HEK293 (cell line): ENCODE results near the gene LINGO1.

Experiments used
- ZBTB7A ChIP-seq: fragments of 450-650 bp; formaldehyde crosslinking; IDR thresholded peaks from 2 replicates; pipeline ENCODE4 v1.5.1; 2016; ENCODE audit warnings: low read depth, missing biosample characterization, missing genetic modification characterization
- ZSCAN23 ChIP-seq: fragments of 450-650 bp; formaldehyde crosslinking; IDR thresholded peaks from 2 replicates; pipeline ENCODE4 v1.5.1; 2016; ENCODE audit warnings: missing biosample characterization, missing genetic modification characterization
- TF ChIP-seq, protein P1 (sequence below): fragments of 450-650 bp; formaldehyde crosslinking; IDR thresholded peaks from 2 replicates; pipeline ENCODE4 v1.5.1; 2016; ENCODE audit warnings: missing biosample characterization, missing genetic modification characterization
- TF ChIP-seq, protein P2 (sequence below): fragments of 450-650 bp; formaldehyde crosslinking; optimal IDR thresholded peaks from 2 replicates; pipeline ENCODE3; 2016; ENCODE audit warnings: missing biosample characterization, mild to moderate bottlenecking, missing genetic modification characterization
- TF ChIP-seq, protein P3 (sequence below): fragments of 450-650 bp; formaldehyde crosslinking; IDR thresholded peaks from 2 replicates; pipeline ENCODE4 v1.5.1; 2016; ENCODE audit warnings: missing biosample characterization, missing genetic modification characterization
- TF ChIP-seq, protein P4 (sequence below): fragments of 450-650 bp; formaldehyde crosslinking; IDR thresholded peaks from 2 replicates; pipeline ENCODE4 v1.5.1; 2016; ENCODE audit warnings: missing biosample characterization, missing genetic modification characterization

DNA sequence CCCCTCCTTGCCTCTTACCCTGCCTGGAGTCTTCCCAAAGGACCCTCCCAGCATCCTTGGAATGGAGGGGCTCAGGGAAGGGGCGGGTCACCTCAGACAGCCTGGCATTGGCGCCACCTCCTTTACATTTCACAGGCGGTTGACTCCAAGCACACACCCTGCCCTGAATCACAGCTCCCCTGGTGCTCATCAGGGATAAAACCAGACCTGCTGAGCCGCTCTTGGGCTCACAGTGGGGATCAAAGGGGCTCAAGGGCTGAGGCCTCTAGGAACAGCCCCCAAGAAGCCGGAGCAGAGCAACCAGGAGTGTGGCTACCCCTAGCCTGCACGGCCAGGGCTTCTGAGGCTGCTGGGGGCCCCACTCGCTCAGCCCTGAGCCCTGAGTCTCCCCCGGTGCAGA lies 16.6 kb downstream of the LINGO1 start:
- TF ChIP-seq ZSCAN23 (no peak), ZBTB7A (tag by site-specific recombination) (no peak)
- TF ChIP-seq, protein P1, sequence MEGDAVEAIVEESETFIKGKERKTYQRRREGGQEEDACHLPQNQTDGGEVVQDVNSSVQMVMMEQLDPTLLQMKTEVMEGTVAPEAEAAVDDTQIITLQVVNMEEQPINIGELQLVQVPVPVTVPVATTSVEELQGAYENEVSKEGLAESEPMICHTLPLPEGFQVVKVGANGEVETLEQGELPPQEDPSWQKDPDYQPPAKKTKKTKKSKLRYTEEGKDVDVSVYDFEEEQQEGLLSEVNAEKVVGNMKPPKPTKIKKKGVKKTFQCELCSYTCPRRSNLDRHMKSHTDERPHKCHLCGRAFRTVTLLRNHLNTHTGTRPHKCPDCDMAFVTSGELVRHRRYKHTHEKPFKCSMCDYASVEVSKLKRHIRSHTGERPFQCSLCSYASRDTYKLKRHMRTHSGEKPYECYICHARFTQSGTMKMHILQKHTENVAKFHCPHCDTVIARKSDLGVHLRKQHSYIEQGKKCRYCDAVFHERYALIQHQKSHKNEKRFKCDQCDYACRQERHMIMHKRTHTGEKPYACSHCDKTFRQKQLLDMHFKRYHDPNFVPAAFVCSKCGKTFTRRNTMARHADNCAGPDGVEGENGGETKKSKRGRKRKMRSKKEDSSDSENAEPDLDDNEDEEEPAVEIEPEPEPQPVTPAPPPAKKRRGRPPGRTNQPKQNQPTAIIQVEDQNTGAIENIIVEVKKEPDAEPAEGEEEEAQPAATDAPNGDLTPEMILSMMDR, result no peak
- TF ChIP-seq, protein P2, sequence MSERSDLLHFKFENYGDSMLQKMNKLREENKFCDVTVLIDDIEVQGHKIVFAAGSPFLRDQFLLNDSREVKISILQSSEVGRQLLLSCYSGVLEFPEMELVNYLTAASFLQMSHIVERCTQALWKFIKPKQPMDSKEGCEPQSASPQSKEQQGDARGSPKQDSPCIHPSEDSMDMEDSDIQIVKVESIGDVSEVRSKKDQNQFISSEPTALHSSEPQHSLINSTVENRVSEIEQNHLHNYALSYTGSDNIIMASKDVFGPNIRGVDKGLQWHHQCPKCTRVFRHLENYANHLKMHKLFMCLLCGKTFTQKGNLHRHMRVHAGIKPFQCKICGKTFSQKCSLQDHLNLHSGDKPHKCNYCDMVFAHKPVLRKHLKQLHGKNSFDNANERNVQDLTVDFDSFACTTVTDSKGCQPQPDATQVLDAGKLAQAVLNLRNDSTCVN (tag by site-specific recombination), result no peak
- TF ChIP-seq, protein P3, sequence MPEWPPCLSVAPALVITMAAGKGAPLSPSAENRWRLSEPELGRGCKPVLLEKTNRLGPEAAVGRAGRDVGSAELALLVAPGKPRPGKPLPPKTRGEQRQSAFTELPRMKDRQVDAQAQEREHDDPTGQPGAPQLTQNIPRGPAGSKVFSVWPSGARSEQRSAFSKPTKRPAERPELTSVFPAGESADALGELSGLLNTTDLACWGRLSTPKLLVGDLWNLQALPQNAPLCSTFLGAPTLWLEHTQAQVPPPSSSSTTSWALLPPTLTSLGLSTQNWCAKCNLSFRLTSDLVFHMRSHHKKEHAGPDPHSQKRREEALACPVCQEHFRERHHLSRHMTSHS, result no peak
- TF ChIP-seq, protein P4, sequence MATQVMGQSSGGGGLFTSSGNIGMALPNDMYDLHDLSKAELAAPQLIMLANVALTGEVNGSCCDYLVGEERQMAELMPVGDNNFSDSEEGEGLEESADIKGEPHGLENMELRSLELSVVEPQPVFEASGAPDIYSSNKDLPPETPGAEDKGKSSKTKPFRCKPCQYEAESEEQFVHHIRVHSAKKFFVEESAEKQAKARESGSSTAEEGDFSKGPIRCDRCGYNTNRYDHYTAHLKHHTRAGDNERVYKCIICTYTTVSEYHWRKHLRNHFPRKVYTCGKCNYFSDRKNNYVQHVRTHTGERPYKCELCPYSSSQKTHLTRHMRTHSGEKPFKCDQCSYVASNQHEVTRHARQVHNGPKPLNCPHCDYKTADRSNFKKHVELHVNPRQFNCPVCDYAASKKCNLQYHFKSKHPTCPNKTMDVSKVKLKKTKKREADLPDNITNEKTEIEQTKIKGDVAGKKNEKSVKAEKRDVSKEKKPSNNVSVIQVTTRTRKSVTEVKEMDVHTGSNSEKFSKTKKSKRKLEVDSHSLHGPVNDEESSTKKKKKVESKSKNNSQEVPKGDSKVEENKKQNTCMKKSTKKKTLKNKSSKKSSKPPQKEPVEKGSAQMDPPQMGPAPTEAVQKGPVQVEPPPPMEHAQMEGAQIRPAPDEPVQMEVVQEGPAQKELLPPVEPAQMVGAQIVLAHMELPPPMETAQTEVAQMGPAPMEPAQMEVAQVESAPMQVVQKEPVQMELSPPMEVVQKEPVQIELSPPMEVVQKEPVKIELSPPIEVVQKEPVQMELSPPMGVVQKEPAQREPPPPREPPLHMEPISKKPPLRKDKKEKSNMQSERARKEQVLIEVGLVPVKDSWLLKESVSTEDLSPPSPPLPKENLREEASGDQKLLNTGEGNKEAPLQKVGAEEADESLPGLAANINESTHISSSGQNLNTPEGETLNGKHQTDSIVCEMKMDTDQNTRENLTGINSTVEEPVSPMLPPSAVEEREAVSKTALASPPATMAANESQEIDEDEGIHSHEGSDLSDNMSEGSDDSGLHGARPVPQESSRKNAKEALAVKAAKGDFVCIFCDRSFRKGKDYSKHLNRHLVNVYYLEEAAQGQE (tag by site-specific recombination), result no peak
